SK-N-SH (cell line): Measurements from ENCODE around the gene FAM222A. TPM values are rescaled to one million over a fixed set of nuclear protein-coding genes. Genes with fewer than 3 reads are reported as not detected.

Source experiments
- CTCF ChIA-PET: fragments of 300-600, 350-600 bp; formaldehyde crosslinking; extraction: SDS; loops from one replicate; lab custom pipeline; 2021; lab: Yijun Ruan, JAX
- POLR2A ChIA-PET: fragments of 350-600 bp; sonication (Branson Sonifier 250); formaldehyde crosslinking; extraction: SDS; loops from one replicate; lab custom pipeline; 2020; ENCODE audit warnings: antibody characterized with exemption, inconsistent platforms; lab: Yijun Ruan, JAX
- DNase-seq: peaks from one replicate; pipeline ENCODE4 v3.0.0; 2012
- H2AFZ ChIP-seq: fragments of 200-600 bp; sonication (generic); 2 replicates; pipeline ENCODE4 v1.8.1; 2016; ENCODE audit warnings: antibody characterized with exemption, mild to moderate bottlenecking, low read depth
- H3F3A ChIP-seq: fragments of 200-600 bp; sonication (generic); replicated peaks from 2 replicates; pipeline ENCODE3; 2016; ENCODE audit warnings: antibody characterized with exemption, mild to moderate bottlenecking; ENCODE audit not compliant: insufficient read depth
- H3K27ac ChIP-seq, 2 experiments: fragments of 200-500 bp in 1 of 2; fragments of 200-600 bp in 1 of 2; sonication (Bioruptor generic) in 1 of 2; sonication (generic), shearing (Covaris generic) in 1 of 2; 2 replicates each; pipeline versions ENCODE4 v1.5.1 to v1.6.1; 2014 to 2016; ENCODE audit warnings: low read depth in 2 of 2, inconsistent platforms in 1 of 2, low read length in 1 of 2, mild to moderate bottlenecking in 1 of 2, mixed read lengths in 1 of 2
- H3K27me3 ChIP-seq: fragments of 200-600 bp; sonication (generic), shearing (Covaris generic); 2 replicates; pipeline ENCODE4 v1.6.1; 2016; ENCODE audit warnings: mixed run types; ENCODE audit not compliant: insufficient read depth
- H3K36me3 ChIP-seq, 2 experiments: fragments of 200-500 bp in 1 of 2; fragments of 200-600 bp in 1 of 2; sonication (Bioruptor generic) in 1 of 2; sonication (generic) in 1 of 2; replicated peaks in 1 of 2; 2 replicates each; pipeline versions ENCODE3 to v1.5.1; 2014 to 2016; ENCODE audit warnings: low read length in 1 of 2, mild to moderate bottlenecking in 1 of 2; ENCODE audit not compliant: insufficient read depth in 2 of 2, control insufficient read depth in 1 of 2
- H3K4me1 ChIP-seq, 2 experiments: fragments of 200-500 bp in 1 of 2; fragments of 200-600 bp in 1 of 2; sonication (Bioruptor generic) in 1 of 2; sonication (generic), shearing (Covaris generic) in 1 of 2; 2 replicates each; pipeline versions ENCODE4 v1.5.1 to v1.6.1; 2014 to 2016; ENCODE audit warnings: low read depth in 1 of 2, low read length in 1 of 2, mixed run types in 1 of 2; ENCODE audit not compliant: insufficient read depth in 2 of 2, control insufficient read depth in 1 of 2
- H3K4me2 ChIP-seq: fragments of 200-600 bp; sonication (generic), shearing (Covaris generic); 2 replicates; pipeline ENCODE4 v1.6.1; 2017; ENCODE audit warnings: mixed run types
- H3K4me3 ChIP-seq, 2 experiments: fragments of 200-500 bp in 1 of 2; fragments of 200-600 bp in 1 of 2; sonication (Bioruptor generic) in 1 of 2; sonication (generic), shearing (Covaris generic) in 1 of 2; 2 replicates each; pipeline versions ENCODE4 v1.5.1 to v1.8.1; 2014 to 2016; ENCODE audit warnings: low read depth in 2 of 2, inconsistent platforms in 1 of 2, low read length in 1 of 2, mild to moderate bottlenecking in 1 of 2, mixed read lengths in 1 of 2, moderate library complexity in 1 of 2
- H3K79me2 ChIP-seq: fragments of 200-600 bp; sonication (generic); 2 replicates; pipeline ENCODE4 v1.8.1; 2017; ENCODE audit warnings: mild to moderate bottlenecking; ENCODE audit not compliant: insufficient read depth
- H3K9ac ChIP-seq: fragments of 200-600 bp; sonication (generic); 2 replicates; pipeline ENCODE4 v1.6.1; 2017; ENCODE audit warnings: mixed run types
- H3K9me2 ChIP-seq: fragments of 200-600 bp; sonication (generic); 2 replicates; pipeline ENCODE4 v1.6.1; 2017; ENCODE audit warnings: mixed run types
- H3K9me3 ChIP-seq: fragments of 200-600 bp; sonication (generic); 2 replicates; pipeline ENCODE4 v1.6.1; 2017; ENCODE audit warnings: mixed run types, mild to moderate bottlenecking, moderate library complexity
- H4K20me1 ChIP-seq: fragments of 200-600 bp; sonication (generic); 2 replicates; pipeline ENCODE4 v1.6.1; 2017; ENCODE audit warnings: mild to moderate bottlenecking, mixed run types; ENCODE audit not compliant: insufficient read depth
- ELF1 ChIP-seq: IDR thresholded peaks from 2 replicates; pipeline ENCODE4 v1.4.0; 2012
- EZH2phosphoT487 ChIP-seq: fragments of 200-600 bp; sonication (generic); IDR thresholded peaks from 2 replicates; pipeline ENCODE4 v1.6.1; 2017; ENCODE audit warnings: low read depth, mixed run types, mild to moderate bottlenecking, antibody characterized with exemption, moderate library complexity, borderline replicate concordance
- FOXJ3 ChIP-seq: sonication (generic); formaldehyde crosslinking; IDR thresholded peaks from 2 replicates; pipeline ENCODE4 v1.5.1; 2020; ENCODE audit warnings: mild to moderate bottlenecking, missing genetic modification reagents
- GATA2 ChIP-seq: sonication (generic); formaldehyde crosslinking; IDR thresholded peaks from 2 replicates; pipeline ENCODE4 v1.5.0; 2020; ENCODE audit warnings: mild to moderate bottlenecking, missing genetic modification reagents
- MEF2A ChIP-seq: IDR thresholded peaks from 2 replicates; pipeline ENCODE4 v1.4.0; 2012; ENCODE audit warnings: low read depth, borderline replicate concordance
- RAD21 ChIP-seq: IDR thresholded peaks from 2 replicates; pipeline ENCODE4 v1.6.1; 2012; ENCODE audit warnings: mild to moderate bottlenecking, low read length
- RCOR1 ChIP-seq: fragments of 150-350 bp; IDR thresholded peaks from 2 replicates; pipeline ENCODE4 v1.6.1; 2017; ENCODE audit warnings: antibody characterized with exemption, low read length
- RFX5 ChIP-seq: IDR thresholded peaks from 2 replicates; pipeline ENCODE4 v1.6.1; 2012; ENCODE audit warnings: mild to moderate bottlenecking, improper control_type of control experiment, low read length
- RXRA ChIP-seq: IDR thresholded peaks from 2 replicates; pipeline ENCODE4 v1.4.0; 2012; ENCODE audit warnings: low read depth, mild to moderate bottlenecking, borderline replicate concordance
- TCF12 ChIP-seq: IDR thresholded peaks from 2 replicates; pipeline ENCODE4 v1.4.0; 2012
- YY1 ChIP-seq: IDR thresholded peaks from 2 replicates; pipeline ENCODE4 v1.4.0; 2012; ENCODE audit warnings: low read depth, mild to moderate bottlenecking
- WGBS: methylation state at CpG from one replicate; pipeline ENCODE4 v1.1.6; 2017; ENCODE audit warnings: low lambda C conversion rate; 5-methylcytosine and 5-hydroxymethylcytosine counted together
- polyA plus RNA-seq, 3 experiments: library from polyadenylated mRNA; depleted of rRNA; stranded (reverse); fragments of >200 nt; gene quantifications; 2 replicates each; pipeline ENCODE4 v1.2.3, GENCODE V29; 2012
- TF ChIP-seq, protein P1 (sequence below): fragments of 150-350 bp; IDR thresholded peaks from 2 replicates; pipeline ENCODE4 v1.6.1; 2017; ENCODE audit warnings: antibody characterized with exemption, low read length, low read depth, borderline replicate concordance
- TF ChIP-seq, protein P2 (sequence below): IDR thresholded peaks from 2 replicates; pipeline ENCODE4; 2012
- TF ChIP-seq, protein P3 (sequence below): IDR thresholded peaks from 2 replicates; pipeline ENCODE4 v1.4.0; 2012; ENCODE audit warnings: low read depth
- TF ChIP-seq, protein P4 (sequence below): IDR thresholded peaks from 2 replicates; pipeline ENCODE4 v1.6.1; 2012; ENCODE audit warnings: mild to moderate bottlenecking, low read depth, low read length, moderate library complexity

FAM222A gene
- polyA plus RNA-seq, 1 of the 3 experiments (the other 2 are of a cell fraction): 1.6 TPM

DNA sequence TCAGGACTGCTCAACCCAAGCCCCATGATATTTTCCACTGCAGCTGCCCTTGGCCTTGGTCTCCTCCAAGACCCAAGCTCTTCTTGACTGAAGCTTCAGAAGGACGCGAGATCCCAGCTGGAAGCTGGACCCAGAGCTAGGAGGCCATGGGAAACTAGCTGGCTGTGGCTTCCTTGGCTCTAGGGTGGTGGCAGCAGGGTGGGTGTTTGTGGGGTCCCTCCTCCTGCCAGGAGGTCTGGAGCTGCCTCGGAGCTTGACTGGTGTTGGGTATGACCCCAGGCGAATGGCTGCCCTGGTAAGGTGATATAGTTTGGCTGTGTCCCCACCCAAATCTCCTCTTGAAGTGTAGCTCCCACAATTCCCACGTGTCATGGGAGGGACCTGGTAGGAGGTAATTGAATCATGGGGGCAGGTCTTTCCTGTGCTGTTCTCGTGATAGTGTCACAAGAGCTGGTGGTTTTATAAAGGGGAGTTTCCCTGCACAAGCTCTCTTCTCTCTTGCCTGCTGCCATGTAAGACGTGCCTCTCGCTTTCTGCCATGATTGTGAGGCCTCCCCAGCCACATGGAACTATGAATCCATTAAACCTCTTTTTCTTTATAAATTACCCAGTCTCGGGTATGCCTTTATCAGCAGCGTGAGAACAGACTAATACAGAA is 68.2 kb downstream of the FAM222A start (continued):
- TF ChIP-seq, protein P1, sequence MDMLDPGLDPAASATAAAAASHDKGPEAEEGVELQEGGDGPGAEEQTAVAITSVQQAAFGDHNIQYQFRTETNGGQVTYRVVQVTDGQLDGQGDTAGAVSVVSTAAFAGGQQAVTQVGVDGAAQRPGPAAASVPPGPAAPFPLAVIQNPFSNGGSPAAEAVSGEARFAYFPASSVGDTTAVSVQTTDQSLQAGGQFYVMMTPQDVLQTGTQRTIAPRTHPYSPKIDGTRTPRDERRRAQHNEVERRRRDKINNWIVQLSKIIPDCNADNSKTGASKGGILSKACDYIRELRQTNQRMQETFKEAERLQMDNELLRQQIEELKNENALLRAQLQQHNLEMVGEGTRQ: no peak
- TF ChIP-seq RCOR1: no peak
- TF ChIP-seq, protein P2, sequence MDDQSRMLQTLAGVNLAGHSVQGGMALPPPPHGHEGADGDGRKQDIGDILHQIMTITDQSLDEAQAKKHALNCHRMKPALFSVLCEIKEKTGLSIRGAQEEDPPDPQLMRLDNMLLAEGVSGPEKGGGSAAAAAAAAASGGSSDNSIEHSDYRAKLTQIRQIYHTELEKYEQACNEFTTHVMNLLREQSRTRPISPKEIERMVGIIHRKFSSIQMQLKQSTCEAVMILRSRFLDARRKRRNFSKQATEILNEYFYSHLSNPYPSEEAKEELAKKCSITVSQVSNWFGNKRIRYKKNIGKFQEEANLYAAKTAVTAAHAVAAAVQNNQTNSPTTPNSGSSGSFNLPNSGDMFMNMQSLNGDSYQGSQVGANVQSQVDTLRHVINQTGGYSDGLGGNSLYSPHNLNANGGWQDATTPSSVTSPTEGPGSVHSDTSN: no peak
- no peak for TF ChIP-seq EZH2phosphoT487

DNA sequence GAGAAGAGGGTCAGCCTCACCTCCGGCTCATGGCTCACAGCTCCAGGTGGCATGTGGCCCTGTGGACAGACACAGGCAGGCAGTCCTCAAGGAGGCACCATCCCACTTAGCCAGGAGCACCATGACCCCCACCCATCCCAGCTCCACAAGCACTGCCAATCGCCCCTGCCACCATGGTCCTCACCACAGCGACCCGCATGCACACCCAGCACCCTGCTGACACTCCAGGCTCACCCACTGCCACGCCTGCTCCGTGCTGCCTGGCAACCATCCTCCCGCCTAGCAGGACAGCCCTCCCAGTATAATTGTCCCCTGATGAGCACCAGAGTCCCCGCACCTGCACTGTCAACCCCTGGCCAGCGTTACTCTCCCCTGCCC is 68.7 kb downstream of the FAM222A start:
- no peaks in the 10 kb centered on the region for H3K27me3 ChIP-seq
- H3K9me3 ChIP-seq: no peaks in the 10 kb centered on the region
- POLR2A ChIA-PET: interaction anchor here (1.4 to 1.5 kb wide), 2 partner anchors 29 to 185 kb away, joined by 3 read pairs; no protein-coding TSS in a partner anchor
- no peaks in the 10 kb centered on the region for H3K36me3 ChIP-seq
- CTCF ChIA-PET: interaction anchor here (0.9 to 2.2 kb wide), 2 partner anchors 28 to 184 kb away, joined by 3 to 7 read pairs; no protein-coding TSS in a partner anchor
- H3K79me2 ChIP-seq: no peaks in the 10 kb centered on the region
- H3K9ac ChIP-seq: no peak overlapping the region
- peaks cover 0 to 3% of the 10 kb centered on the region in 2 experiments; a peak in 1 of 4 replicates for H3K4me1 ChIP-seq
- H3K27ac ChIP-seq: no peak overlapping the region
- H3F3A ChIP-seq: no peaks in the 10 kb centered on the region
- H2AFZ ChIP-seq: no peak overlapping the region
- H3K4me3 ChIP-seq: no peak overlapping the region
- H4K20me1 ChIP-seq: no peaks in the 10 kb centered on the region
- no peaks in the 10 kb centered on the region for H3K9me2 ChIP-seq
- no peak for DNase-seq
- 83% methylated on average over 8 of the region's 9 CpGs for WGBS
- H3K4me2 ChIP-seq: no peak overlapping the region
- TF ChIP-seq TCF12 (no peak), ELF1 (no peak), EZH2phosphoT487 (no peak), GATA2 (no peak)
- TF ChIP-seq, protein P3, sequence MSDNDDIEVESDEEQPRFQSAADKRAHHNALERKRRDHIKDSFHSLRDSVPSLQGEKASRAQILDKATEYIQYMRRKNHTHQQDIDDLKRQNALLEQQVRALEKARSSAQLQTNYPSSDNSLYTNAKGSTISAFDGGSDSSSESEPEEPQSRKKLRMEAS: no peak

DNA sequence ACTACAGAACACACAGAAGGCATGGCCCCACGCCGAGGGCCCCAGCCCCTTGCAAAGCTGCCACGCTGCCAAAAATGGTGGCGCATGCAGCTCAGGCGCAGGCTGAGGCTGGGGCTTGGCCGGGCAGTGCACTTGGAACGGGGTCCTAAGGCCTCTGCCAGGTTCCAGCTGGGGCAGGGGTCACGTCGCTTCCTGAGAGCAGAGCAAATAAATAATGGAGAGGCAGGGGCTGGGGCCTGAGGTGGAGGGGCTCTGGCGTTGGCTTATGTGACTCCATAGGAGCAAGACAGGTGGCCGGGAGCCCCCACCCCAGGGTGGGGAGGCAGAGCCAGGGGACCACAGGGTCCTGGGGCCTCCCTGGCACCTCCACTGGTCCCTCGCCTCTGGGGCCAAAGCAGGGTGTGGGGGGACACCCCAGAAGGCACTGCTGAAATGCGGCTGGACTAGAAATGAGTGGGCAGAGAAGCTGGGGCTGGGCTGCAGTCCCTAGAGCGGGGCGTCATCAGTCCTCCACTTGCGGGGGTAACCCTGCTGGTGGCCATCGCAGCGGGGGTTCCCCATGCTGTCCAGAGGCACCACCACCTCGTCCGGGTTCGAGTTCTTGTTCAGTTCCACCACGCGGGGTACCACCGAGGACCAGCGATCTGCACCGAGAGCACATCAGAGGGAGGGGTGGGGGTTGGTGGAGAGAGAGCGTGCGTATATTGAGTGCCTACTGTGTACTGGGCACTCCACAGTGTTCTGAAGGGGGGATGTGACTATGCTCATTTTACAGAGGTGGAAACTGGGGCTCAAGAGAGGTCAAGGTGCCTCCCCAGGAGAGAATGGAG is 69.7 kb downstream of the FAM222A start:
- Histone ChIP-seq H3K9ac (no peak overlapping the region), H4K20me1 (no peaks in the 10 kb centered on the region), H3K27me3 (no peaks in the 10 kb centered on the region), H3K36me3 (no peaks in the 10 kb centered on the region), H3K79me2 (no peaks in the 10 kb centered on the region), H3K4me3 (no peak overlapping the region), H3K27ac (no peak overlapping the region), H3F3A (no peaks in the 10 kb centered on the region), H3K4me2 (no peak overlapping the region), H3K4me1 (peaks cover 0 to 3% of the 10 kb centered on the region in 2 experiments; a peak in 1 of 4 replicates), H3K9me3 (no peaks in the 10 kb centered on the region), H3K9me2 (no peaks in the 10 kb centered on the region), H2AFZ (no peak overlapping the region)
- WGBS: 91% methylated on average over 23 of the region's 28 CpGs
- CTCF ChIA-PET: interaction anchor here (0.6 to 2.2 kb wide), 3 partner anchors 62 to 186 kb away, joined by 3 to 7 read pairs (median 6); no protein-coding TSS in a partner anchor
- DNase-seq: no peak
- POLR2A ChIA-PET: interaction anchor here (1.4 kb wide), 1 partner anchor 30 kb away, joined by 3 read pairs; no protein-coding TSS in a partner anchor
- no peak for TF ChIP-seq RAD21
- TF ChIP-seq GATA2: no peak
- TF ChIP-seq ELF1: no peak
- TF ChIP-seq RXRA: no peak
- TF ChIP-seq MEF2A: no peak
- no peak for TF ChIP-seq RFX5
- no peak for TF ChIP-seq FOXJ3 (CRISPR knock-in tag)
- TF ChIP-seq, protein P3: no peak
- TF ChIP-seq, protein P4, sequence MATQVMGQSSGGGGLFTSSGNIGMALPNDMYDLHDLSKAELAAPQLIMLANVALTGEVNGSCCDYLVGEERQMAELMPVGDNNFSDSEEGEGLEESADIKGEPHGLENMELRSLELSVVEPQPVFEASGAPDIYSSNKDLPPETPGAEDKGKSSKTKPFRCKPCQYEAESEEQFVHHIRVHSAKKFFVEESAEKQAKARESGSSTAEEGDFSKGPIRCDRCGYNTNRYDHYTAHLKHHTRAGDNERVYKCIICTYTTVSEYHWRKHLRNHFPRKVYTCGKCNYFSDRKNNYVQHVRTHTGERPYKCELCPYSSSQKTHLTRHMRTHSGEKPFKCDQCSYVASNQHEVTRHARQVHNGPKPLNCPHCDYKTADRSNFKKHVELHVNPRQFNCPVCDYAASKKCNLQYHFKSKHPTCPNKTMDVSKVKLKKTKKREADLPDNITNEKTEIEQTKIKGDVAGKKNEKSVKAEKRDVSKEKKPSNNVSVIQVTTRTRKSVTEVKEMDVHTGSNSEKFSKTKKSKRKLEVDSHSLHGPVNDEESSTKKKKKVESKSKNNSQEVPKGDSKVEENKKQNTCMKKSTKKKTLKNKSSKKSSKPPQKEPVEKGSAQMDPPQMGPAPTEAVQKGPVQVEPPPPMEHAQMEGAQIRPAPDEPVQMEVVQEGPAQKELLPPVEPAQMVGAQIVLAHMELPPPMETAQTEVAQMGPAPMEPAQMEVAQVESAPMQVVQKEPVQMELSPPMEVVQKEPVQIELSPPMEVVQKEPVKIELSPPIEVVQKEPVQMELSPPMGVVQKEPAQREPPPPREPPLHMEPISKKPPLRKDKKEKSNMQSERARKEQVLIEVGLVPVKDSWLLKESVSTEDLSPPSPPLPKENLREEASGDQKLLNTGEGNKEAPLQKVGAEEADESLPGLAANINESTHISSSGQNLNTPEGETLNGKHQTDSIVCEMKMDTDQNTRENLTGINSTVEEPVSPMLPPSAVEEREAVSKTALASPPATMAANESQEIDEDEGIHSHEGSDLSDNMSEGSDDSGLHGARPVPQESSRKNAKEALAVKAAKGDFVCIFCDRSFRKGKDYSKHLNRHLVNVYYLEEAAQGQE: no peak
- no peak for TF ChIP-seq YY1
